Stomach (tissue), 4 donors: Measurements from ENCODE around the gene MYB.

Experiments
- EP300 ChIP-seq: sonication (generic); formaldehyde crosslinking; IDR thresholded peaks from one replicate; pipeline ENCODE4 v1.6.1; 2017; ENCODE audit warnings: antibody characterized with exemption
- POLR2A ChIP-seq, 4 donors: fragments of 450-650 bp; IDR thresholded peaks; one replicate each; pipeline ENCODE4 v1.6.1; 2016; ENCODE audit warnings: antibody characterized with exemption in 4 of 4, control low read depth in 2 of 4, mild to moderate bottlenecking in 1 of 4, moderate library complexity in 1 of 4
- POLR2AphosphoS5 ChIP-seq, 3 donors: sonication (generic); formaldehyde crosslinking; IDR thresholded peaks; one replicate each; pipeline ENCODE4 v1.6.1; 2016; ENCODE audit warnings: antibody characterized with exemption in 3 of 3

- TF ChIP-seq POLR2AphosphoS5 (IDR thresholded peaks at IDR 0.05) (no peak), POLR2A (IDR thresholded peaks at IDR 0.05) (no peak), EP300 (no peak)
Observed at GRCh38 chr6:135137826-135138225, 43.3 kb upstream of the MYB start.
